Esophagus squamous epithelium (tissue), 4 donors: Measurements from ENCODE around the gene PRKG1.

ENCODE experiments used
- CTCF ChIP-seq, 6 experiments: fragments of 450-650 bp in 4 of 6; fragments of 200-600 bp in 2 of 6; sonication (generic) in 2 of 6; IDR thresholded peaks; one replicate each; pipeline ENCODE4 v1.5.1; 2016 to 2019; ENCODE audit warnings: antibody characterized with exemption in 6 of 6, mild to moderate bottlenecking in 4 of 6, moderate library complexity in 4 of 6
- POLR2A ChIP-seq, 4 donors: fragments of 450-650 bp; IDR thresholded peaks; one replicate each; pipeline ENCODE4 v1.6.1; 2017; ENCODE audit warnings: antibody characterized with exemption in 4 of 4, mild to moderate bottlenecking in 4 of 4, moderate library complexity in 3 of 4

- TF ChIP-seq CTCF (IDR thresholded peaks at IDR 0.05) (no peak), POLR2A (IDR thresholded peaks at IDR 0.05) (no peak)
These were observed 863.2 kb downstream of the PRKG1 start for GRCh38 chr10:51937308-51938140.
